Cardiac fibroblast (primary cell): ENCODE measurements around the gene UPF2.
A peak's percentile ranks its signal among the peaks of the same experiment; 100 is the strongest.

Source experiments
- DNase-seq, 2 donors: peaks; one replicate each; pipeline versions ENCODE4 v3.0.0 to v3.0.0-alpha.2; 2010; ENCODE audit warnings: low read depth in 2 of 2
- H3K4me3 ChIP-seq, 2 donors: replicated peaks in 1 of 2; 1 replicate in 1 of 2; 2 replicates in 1 of 2; pipeline ENCODE4 v1.5.1; 2011; ENCODE audit warnings: low read depth in 2 of 2, low read length in 2 of 2, mild to moderate bottlenecking in 2 of 2, moderate library complexity in 1 of 2
- TF ChIP-seq, protein P1 (sequence below): IDR thresholded peaks from one replicate; pipeline ENCODE4 v1.5.1; 2011; ENCODE audit warnings: low read depth, mild to moderate bottlenecking, low read length, inconsistent platforms

The UPF2 gene

DNA sequence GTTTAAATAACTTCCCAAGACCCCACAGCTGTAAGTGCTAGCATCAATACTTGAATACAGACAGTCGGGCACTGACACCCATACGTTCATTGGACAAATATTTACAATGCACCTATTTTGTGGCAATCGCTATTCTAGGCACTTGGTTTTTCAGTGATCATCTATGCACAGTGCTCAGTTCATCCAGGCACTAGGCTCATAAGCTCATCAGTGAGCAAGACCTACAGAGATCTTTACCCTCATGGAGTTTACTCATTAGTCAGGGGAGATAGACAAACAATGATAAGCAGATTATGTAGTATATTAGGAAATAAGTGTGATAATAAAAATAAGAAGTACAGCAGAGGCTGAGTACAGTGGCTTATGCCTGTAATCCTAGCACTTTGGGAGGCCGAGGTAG, 18.5 kb upstream of the UPF2 start:
- H3K4me3 ChIP-seq: no peak overlapping the region
- DNase-seq: no peak
- TF ChIP-seq, protein P1, sequence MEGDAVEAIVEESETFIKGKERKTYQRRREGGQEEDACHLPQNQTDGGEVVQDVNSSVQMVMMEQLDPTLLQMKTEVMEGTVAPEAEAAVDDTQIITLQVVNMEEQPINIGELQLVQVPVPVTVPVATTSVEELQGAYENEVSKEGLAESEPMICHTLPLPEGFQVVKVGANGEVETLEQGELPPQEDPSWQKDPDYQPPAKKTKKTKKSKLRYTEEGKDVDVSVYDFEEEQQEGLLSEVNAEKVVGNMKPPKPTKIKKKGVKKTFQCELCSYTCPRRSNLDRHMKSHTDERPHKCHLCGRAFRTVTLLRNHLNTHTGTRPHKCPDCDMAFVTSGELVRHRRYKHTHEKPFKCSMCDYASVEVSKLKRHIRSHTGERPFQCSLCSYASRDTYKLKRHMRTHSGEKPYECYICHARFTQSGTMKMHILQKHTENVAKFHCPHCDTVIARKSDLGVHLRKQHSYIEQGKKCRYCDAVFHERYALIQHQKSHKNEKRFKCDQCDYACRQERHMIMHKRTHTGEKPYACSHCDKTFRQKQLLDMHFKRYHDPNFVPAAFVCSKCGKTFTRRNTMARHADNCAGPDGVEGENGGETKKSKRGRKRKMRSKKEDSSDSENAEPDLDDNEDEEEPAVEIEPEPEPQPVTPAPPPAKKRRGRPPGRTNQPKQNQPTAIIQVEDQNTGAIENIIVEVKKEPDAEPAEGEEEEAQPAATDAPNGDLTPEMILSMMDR: no peak

- H3K4me3 ChIP-seq: no peak overlapping the region
- TF ChIP-seq, protein P1: no peak
Measured at GRCh38 chr10:12056748-12057147, 14.1 kb upstream of the UPF2 start.

GRCh38 chr10:12055732-12056131, 13.1 kb upstream of the UPF2 start:
- no peak for DNase-seq
- TF ChIP-seq, protein P1: no peak
- no peak overlapping the region for H3K4me3 ChIP-seq

More at GRCh38 chr10:12056748-12057147, 14.1 kb upstream of the UPF2 start:
- peak in 1 of 2 donors; percentile 46 for DNase-seq

DNA sequence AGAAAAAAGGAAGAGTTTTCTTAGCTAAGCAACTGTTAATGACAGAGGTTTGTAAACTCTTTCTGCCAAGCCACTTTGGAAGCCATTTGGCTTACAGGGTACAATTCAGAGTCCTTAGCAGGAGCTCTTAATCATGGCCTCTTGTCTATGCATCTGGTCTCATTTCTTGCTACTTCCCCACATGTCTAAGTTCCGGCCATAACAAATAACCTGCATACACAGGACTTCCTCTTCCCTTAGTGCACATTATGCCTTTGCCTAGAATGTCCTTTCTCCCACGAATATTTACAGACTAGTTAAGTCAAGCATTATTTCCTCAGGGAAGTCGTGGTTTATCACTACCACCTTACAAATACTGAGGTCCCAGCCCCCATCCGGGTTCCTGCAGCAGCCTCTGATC, 8.6 kb upstream of the UPF2 start:
- no peak for DNase-seq
- TF ChIP-seq, protein P1: no peak
- no peak overlapping the region for H3K4me3 ChIP-seq

DNA sequence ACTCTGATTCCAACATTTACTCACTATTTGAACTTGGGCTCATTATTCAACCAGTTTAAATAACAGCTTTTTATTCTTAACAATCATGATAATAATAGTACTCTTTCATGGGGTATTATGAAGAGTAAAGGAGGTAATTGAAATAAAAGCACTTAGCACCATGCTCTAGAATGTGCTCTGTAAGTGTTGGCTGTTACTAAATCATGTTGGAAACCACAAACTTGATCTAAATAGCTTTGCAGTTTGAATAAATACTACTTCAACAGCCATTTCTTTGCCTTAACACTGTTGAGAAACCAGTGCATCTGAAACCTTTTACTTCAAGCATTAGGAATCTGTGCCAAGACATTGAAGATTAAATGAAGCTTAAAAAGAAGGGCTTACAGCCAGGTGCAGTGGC, 7.9 kb upstream of the UPF2 start:
- no peak overlapping the region for H3K4me3 ChIP-seq
- TF ChIP-seq, protein P1: no peak
- no peak for DNase-seq

DNA sequence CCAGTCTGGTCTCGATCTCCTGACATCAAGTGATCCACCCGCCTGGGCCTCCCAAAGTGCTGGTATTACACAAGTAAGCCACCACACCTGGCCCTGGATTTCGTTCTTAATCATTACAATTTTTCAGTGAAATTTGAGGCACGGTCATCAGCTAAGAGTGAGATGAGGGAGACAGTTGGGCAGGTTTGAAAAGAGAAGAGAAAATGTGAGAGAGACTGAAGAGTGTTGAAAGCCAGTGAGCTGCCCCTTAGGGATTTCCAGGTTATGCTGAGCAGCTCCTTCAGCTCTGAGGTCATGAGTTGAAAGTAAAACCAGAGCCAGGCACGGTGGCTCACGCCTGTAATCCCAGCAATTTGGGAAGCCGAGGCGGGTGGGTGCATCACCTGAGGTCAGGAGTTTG, 5.9 kb upstream of the UPF2 start:
- TF ChIP-seq, protein P1: no peak
- no peak for DNase-seq
- no peak overlapping the region for H3K4me3 ChIP-seq

GRCh38 chr10:12045596-12045995, 3.0 kb upstream of the UPF2 start:
- no peak overlapping the region for H3K4me3 ChIP-seq
- DNase-seq: no peak
- TF ChIP-seq, protein P1: no peak
